Osteoblast (primary cell): ENCODE data around the gene COL2A1. TPM values are rescaled to one million over a fixed set of nuclear protein-coding genes. Genes with fewer than 3 reads are reported as not detected.
"Not testable (repeated sequence)": the region's sequence is repeated elsewhere in the genome, so short reads cannot be mapped to it uniquely, and the experiment has no call there.

Experiments
- DNase-seq: peaks from one replicate; pipeline ENCODE4 v3.0.0; 2011; ENCODE audit warnings: low spot score, mixed read lengths; ENCODE audit not compliant: insufficient read length; ENCODE audit errors: missing footprints
- H2AFZ ChIP-seq: 2 replicates; pipeline ENCODE4 v1.6.0; 2011; ENCODE audit warnings: mild to moderate bottlenecking, low read length
- H3K27ac ChIP-seq: 2 replicates; pipeline ENCODE4 v1.5.1; 2011; ENCODE audit warnings: mild to moderate bottlenecking, low read depth, low read length, moderate library complexity
- H3K27me3 ChIP-seq: 2 replicates; pipeline ENCODE4 v1.6.0; 2012; ENCODE audit warnings: mild to moderate bottlenecking, control low read depth, inconsistent platforms, low read length, moderate library complexity; ENCODE audit not compliant: insufficient read depth
- H3K36me3 ChIP-seq: 2 replicates; pipeline ENCODE4 v1.5.1; 2011; ENCODE audit warnings: mild to moderate bottlenecking, low read length, control low read depth, moderate library complexity; ENCODE audit not compliant: insufficient read depth
- H3K4me1 ChIP-seq: 2 replicates; pipeline ENCODE4 v1.5.1; 2011; ENCODE audit warnings: mild to moderate bottlenecking, low read length, control low read depth, moderate library complexity; ENCODE audit not compliant: insufficient read depth
- H3K4me2 ChIP-seq: 2 replicates; pipeline ENCODE4 v1.6.0; 2011; ENCODE audit warnings: mild to moderate bottlenecking, low read length; ENCODE audit not compliant: insufficient read depth
- H3K4me3 ChIP-seq: fragments of 200-600 bp; sonication (generic); 3 replicates; pipeline ENCODE4 v1.5.1; 2012; ENCODE audit warnings: mild to moderate bottlenecking, low read length, inconsistent platforms; ENCODE audit not compliant: insufficient read depth
- H3K79me2 ChIP-seq: 2 replicates; pipeline ENCODE4 v1.6.0; 2012; ENCODE audit warnings: mild to moderate bottlenecking, low read length, control low read depth, inconsistent platforms; ENCODE audit not compliant: insufficient read depth
- H3K9me3 ChIP-seq: 2 replicates; pipeline ENCODE4 v1.5.1; 2011; ENCODE audit warnings: low read depth, low read length, control low read depth
- H4K20me1 ChIP-seq: 2 replicates; pipeline ENCODE4 v1.6.0; 2012; ENCODE audit warnings: mild to moderate bottlenecking, low read length, control low read depth; ENCODE audit not compliant: insufficient read depth
- CTCF ChIP-seq: IDR thresholded peaks from 2 replicates; pipeline ENCODE4 v1.5.1; 2011; ENCODE audit warnings: mild to moderate bottlenecking, low read depth, low read length, moderate library complexity; ENCODE audit errors: extremely low read depth
- total RNA-seq: library from RNA; depleted of rRNA; stranded (reverse); fragments of >200 nt; gene quantifications from 2 replicates; pipeline ENCODE4 v1.2.3, GENCODE V29; 2012

Gene COL2A1
- total RNA-seq, 1 donor = under 0.01 TPM

- H3K36me3 ChIP-seq = peaks cover 4% of the 10 kb centered on the region
- peaks cover 13% of the 10 kb centered on the region for H3K27me3 ChIP-seq
- peaks cover 3% of the 10 kb centered on the region for H3K79me2 ChIP-seq
- H3K4me3 ChIP-seq = peak within 1 kb of the TSS; percentile 95
- peaks cover 9% of the 10 kb centered on the region for H3K4me1 ChIP-seq
- H3K4me2 ChIP-seq = peak within 1 kb of the TSS; percentile 75
- no peaks in the 10 kb centered on the region for H4K20me1 ChIP-seq
- H3K27ac ChIP-seq = peak within 1 kb of the TSS; percentile 25
- peak within 1 kb of the TSS; percentile 97 for H2AFZ ChIP-seq
- H3K9me3 ChIP-seq = no peaks in the 10 kb centered on the region
- peak; percentile 94 for TF ChIP-seq CTCF
- DNase-seq = peak; percentile 99
Observed at GRCh38 chr12:47963340-47964040, 40.8 kb downstream of the COL2A1 start, which contains the start of gene TMEM106C. TSS of gene TMEM106C (plus strand) at chr12:47963596. CDS start at chr12:47964237, 641 bp downstream.

GRCh38 chr12:47962198-47962597 is 42.1 kb downstream of the COL2A1 start:
- no peaks in the 10 kb centered on the region for H3K36me3 ChIP-seq
- DNase-seq = no peak
- no peaks in the 10 kb centered on the region for H3K9me3 ChIP-seq
- peaks cover 5% of the 10 kb centered on the region for H3K4me1 ChIP-seq
- peaks cover 13% of the 10 kb centered on the region for H3K27me3 ChIP-seq
- H2AFZ ChIP-seq = no peak overlapping the region
- no peaks in the 10 kb centered on the region for H4K20me1 ChIP-seq
- H3K79me2 ChIP-seq = peaks cover 3% of the 10 kb centered on the region
- H3K4me3 ChIP-seq = no peak overlapping the region
- no peak overlapping the region for H3K4me2 ChIP-seq
- no peak for TF ChIP-seq CTCF
- no peak overlapping the region for H3K27ac ChIP-seq

DNA sequence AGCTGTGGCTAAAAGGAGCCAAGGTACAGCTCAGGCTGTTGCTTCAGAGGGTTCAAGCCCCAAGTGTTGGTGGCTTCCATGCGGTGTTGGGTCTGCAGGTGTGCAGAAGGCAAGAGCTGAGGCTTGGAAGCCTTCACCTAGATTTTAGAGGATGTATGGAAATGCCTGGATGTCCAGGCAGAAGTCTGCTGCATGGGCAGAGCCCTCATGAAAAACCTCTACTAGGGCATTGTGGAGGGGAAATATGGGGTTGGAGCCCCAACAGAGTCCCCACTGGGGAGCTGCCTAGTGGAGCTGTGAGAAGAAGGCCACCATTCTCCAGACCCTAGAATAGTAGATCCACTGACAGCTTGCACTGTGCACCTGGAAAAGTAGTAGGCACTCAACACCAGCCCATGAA is 46.6 kb downstream of the COL2A1 start:
- H3K9me3 ChIP-seq, DNase-seq, H3K4me3 ChIP-seq, H2AFZ ChIP-seq, H3K27ac ChIP-seq, H3K4me1 ChIP-seq, H3K4me2 ChIP-seq, H3K79me2 ChIP-seq, H4K20me1 ChIP-seq, H3K36me3 ChIP-seq: not testable (repeated sequence)
- H3K27me3 ChIP-seq = peaks cover 29% of the 10 kb centered on the region

DNA sequence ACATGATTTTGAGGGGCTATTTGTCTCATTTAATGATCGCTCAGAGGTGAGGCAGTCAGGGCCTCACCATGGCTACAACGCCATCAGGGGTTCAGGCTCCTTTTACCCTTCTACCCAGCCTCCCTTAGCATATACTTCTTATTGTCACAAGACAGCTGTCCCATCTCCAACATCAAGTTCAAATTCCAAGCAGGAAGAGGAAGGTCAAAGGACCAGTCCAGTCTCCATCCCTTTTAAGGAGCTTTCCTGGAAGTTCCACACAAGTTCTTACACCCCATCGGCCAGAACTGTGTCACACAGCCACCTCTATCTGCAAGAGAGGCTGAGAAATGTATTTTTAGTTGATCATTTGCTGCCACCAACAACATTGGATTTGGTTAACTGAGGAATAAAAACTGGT is 49.2 kb downstream of the COL2A1 start:
- Histone ChIP-seq H3K36me3 (no peaks in the 10 kb centered on the region), H3K4me1 (no peaks in the 10 kb centered on the region)
- DNase-seq = peak; percentile 72

More for the DNA sequence above, 49.2 kb downstream of the COL2A1 start:
- no peak for TF ChIP-seq CTCF
- H3K27me3 ChIP-seq = peaks cover 36% of the 10 kb centered on the region
- no peak overlapping the region for H2AFZ ChIP-seq
- H3K27ac ChIP-seq = no peak overlapping the region
- H4K20me1 ChIP-seq = no peaks in the 10 kb centered on the region
- no peaks in the 10 kb centered on the region for H3K9me3 ChIP-seq
- no peak overlapping the region for H3K4me3 ChIP-seq
- H3K79me2 ChIP-seq = no peaks in the 10 kb centered on the region
- no peak overlapping the region for H3K4me2 ChIP-seq
